ENCODE measurements around the gene RTN4IP1. TPM values are rescaled to one million over a fixed set of nuclear protein-coding genes. Genes with fewer than 3 reads are reported as not detected.

RTN4IP1 gene
- total RNA-seq, result 6.8 and 7.6 TPM in 2 replicates

DNA sequence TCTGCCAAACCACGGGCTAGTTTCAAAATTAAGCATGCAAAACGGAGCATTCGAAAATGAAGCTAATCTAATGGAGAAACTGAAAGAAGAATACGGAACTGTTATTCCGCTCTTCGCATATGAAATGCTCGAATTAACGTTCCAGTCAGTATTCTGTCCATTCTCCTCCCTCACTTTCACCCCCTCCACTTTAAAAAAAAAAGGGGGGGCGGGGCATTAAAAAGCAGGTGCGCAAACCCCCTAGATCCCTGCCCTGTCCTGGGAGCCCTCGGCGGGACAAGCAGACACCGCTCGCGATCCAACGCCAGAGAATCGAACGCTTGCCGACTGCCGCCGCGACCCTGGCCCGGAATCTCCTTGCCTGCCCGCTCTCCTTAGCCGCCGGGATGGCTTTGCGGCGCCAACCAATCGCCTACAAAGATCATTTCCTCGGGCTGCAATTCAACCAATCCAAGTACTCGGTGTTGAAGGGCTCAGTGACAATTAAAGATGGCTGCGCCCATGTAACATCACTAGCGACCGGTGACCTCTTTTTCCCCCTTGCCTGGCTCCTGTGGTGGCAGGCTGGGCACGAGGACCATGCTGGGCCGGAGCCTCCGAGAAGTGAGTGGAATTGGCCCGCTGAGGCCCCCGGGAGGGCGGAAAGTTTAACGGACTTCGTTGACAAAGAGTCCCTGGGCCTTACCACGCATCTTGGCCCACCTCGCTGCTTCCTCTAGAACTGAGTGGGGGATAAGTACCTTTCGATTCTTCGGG lies at the start of gene RTN4IP1, which contains the start of gene QRSL1:
RTN4IP1 (minus strand) TSS at position 396 of the 756 bp plus-strand sequence. CDS start 477 bp downstream, outside the sequence.
QRSL1 (plus strand) TSS at position 476 of the 756 bp plus-strand sequence; CDS start at position 580, 104 bp downstream.
- TF ChIP-seq, protein P1, sequence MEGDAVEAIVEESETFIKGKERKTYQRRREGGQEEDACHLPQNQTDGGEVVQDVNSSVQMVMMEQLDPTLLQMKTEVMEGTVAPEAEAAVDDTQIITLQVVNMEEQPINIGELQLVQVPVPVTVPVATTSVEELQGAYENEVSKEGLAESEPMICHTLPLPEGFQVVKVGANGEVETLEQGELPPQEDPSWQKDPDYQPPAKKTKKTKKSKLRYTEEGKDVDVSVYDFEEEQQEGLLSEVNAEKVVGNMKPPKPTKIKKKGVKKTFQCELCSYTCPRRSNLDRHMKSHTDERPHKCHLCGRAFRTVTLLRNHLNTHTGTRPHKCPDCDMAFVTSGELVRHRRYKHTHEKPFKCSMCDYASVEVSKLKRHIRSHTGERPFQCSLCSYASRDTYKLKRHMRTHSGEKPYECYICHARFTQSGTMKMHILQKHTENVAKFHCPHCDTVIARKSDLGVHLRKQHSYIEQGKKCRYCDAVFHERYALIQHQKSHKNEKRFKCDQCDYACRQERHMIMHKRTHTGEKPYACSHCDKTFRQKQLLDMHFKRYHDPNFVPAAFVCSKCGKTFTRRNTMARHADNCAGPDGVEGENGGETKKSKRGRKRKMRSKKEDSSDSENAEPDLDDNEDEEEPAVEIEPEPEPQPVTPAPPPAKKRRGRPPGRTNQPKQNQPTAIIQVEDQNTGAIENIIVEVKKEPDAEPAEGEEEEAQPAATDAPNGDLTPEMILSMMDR (IDR thresholded peaks at IDR 0.05; ENCODE audit: insufficient read depth, low read length, severe bottlenecking), result no peak
- peak; percentile 87 for DNase-seq (ENCODE audit: low read depth)
- Histone ChIP-seq H3K4me3 (ENCODE audit: low read depth, low read length) (peak within 1 kb of the TSS; percentile 73), H3K36me3 (ENCODE audit: control insufficient read depth, insufficient read depth, low read length) (no peaks in the 10 kb centered on the region), H3K27me3 (ENCODE audit: control insufficient read depth, insufficient read depth, low read length) (no peaks in the 10 kb centered on the region)
- no peak for FAIRE-seq

- no peak for FAIRE-seq
- H3K36me3 ChIP-seq (ENCODE audit: control insufficient read depth, insufficient read depth, low read length), result no peaks in the 10 kb centered on the region
- TF ChIP-seq, protein P1 (IDR thresholded peaks at IDR 0.05; ENCODE audit: insufficient read depth, low read length, severe bottlenecking), result no peak
- no peak overlapping the region for H3K4me3 ChIP-seq (ENCODE audit: low read depth, low read length)
- DNase-seq (ENCODE audit: low read depth), result no peak
- H3K27me3 ChIP-seq (ENCODE audit: control insufficient read depth, insufficient read depth, low read length), result no peaks in the 10 kb centered on the region
Measured at GRCh38 chr6:106677282-106677681, 48.0 kb upstream of the RTN4IP1 start.

GRCh38 chr6:106674541-106675229 lies 45.4 kb upstream of the RTN4IP1 start:
- no peaks in the 10 kb centered on the region for H3K27me3 ChIP-seq (ENCODE audit: control insufficient read depth, insufficient read depth, low read length)
- TF ChIP-seq, protein P1 (IDR thresholded peaks at IDR 0.05; ENCODE audit: insufficient read depth, low read length, severe bottlenecking), result no peak
- no peak for DNase-seq (ENCODE audit: low read depth)
- H3K4me3 ChIP-seq (ENCODE audit: low read depth, low read length), result no peak overlapping the region
- no peak for FAIRE-seq
- H3K36me3 ChIP-seq (ENCODE audit: control insufficient read depth, insufficient read depth, low read length), result no peaks in the 10 kb centered on the region

GRCh38 chr6:106671651-106672050 lies 42.4 kb upstream of the RTN4IP1 start:
- DNase-seq (ENCODE audit: low read depth) (no peak), FAIRE-seq (no peak)
- H3K4me3 ChIP-seq (ENCODE audit: low read depth, low read length), result no peak overlapping the region
- TF ChIP-seq, protein P1 (IDR thresholded peaks at IDR 0.05; ENCODE audit: insufficient read depth, low read length, severe bottlenecking), result no peak
- H3K27me3 ChIP-seq (ENCODE audit: control insufficient read depth, insufficient read depth, low read length), result no peaks in the 10 kb centered on the region
- no peaks in the 10 kb centered on the region for H3K36me3 ChIP-seq (ENCODE audit: control insufficient read depth, insufficient read depth, low read length)

- Histone ChIP-seq H3K27me3 (ENCODE audit: control insufficient read depth, insufficient read depth, low read length) (no peaks in the 10 kb centered on the region), H3K4me3 (ENCODE audit: low read depth, low read length) (no peak overlapping the region), H3K36me3 (ENCODE audit: control insufficient read depth, insufficient read depth, low read length) (no peaks in the 10 kb centered on the region)
- DNase-seq (ENCODE audit: low read depth), result no peak
- TF ChIP-seq, protein P1 (IDR thresholded peaks at IDR 0.05; ENCODE audit: insufficient read depth, low read length, severe bottlenecking), result no peak
- no peak for FAIRE-seq
Measured at GRCh38 chr6:106670236-106670635, 40.9 kb upstream of the RTN4IP1 start.
